G401 (cell line): ENCODE data around the gene NOP9. TPM values are rescaled to one million over a fixed set of nuclear protein-coding genes. Genes with fewer than 3 reads are reported as not detected.
A peak's percentile ranks its signal among the peaks of the same experiment; 100 is the strongest.

Source experiments
- DNase-seq: peaks from one replicate; pipeline ENCODE4 v3.0.0-alpha.2; 2015; ENCODE audit warnings: low spot score
- in situ Hi-C: cut with HindIII; loops from 2 replicates; pipeline ENCODE4 v1.10.0; 2016; ENCODE audit warnings: low sequenced_read_pairs, mixed read lengths
- total RNA-seq: library from RNA; depleted of rRNA; stranded (reverse); fragments of >200 nt; shearing (Covaris generic); gene quantifications from 2 replicates; pipeline ENCODE4 v1.2.3, GENCODE V29; 2014

Gene NOP9
- total RNA-seq, 1 experiment from 2014 or later, result 28.7 TPM

- in situ Hi-C loops, result no loop called here
- no peak for DNase-seq
Measured at GRCh38 chr14:24300326-24300980, 803 bp downstream of the NOP9 start.

GRCh38 chr14:24304019-24304387, 4.4 kb downstream of the NOP9 start:
- no peak for DNase-seq
- in situ Hi-C loops, result no loop called here

DNA sequence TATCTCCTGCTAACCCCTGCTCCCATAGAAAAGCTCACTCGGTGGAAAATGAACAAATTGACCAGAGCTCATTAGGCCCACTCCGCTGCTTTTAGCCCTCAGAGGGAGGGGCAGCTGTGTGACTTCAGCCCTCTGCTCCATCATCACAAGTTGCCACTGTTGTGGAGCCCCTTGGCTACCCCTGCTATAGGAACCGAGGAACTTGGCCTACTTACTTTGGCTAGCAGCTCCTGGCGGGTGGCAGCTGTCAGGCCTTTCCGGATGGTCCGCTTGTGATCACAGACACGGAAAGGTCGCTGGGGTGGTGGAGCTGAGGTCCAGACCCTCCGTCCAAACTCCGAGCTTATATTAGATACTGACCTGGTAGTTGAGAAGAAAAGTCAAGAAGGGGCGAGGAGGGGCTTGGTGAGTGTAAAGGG, 7.5 kb downstream of the NOP9 start:
- in situ Hi-C loops, result no loop called here
- no peak for DNase-seq

GRCh38 chr14:24307575-24308341, 8.1 kb downstream of the NOP9 start, which contains the start of gene CIDEB:
TSS of gene CIDEB (minus strand) at chr14:24307977. CDS start at chr14:24307858, 119 bp downstream.
- in situ Hi-C loops, result no loop called here
- peak; percentile 70 for DNase-seq

DNA sequence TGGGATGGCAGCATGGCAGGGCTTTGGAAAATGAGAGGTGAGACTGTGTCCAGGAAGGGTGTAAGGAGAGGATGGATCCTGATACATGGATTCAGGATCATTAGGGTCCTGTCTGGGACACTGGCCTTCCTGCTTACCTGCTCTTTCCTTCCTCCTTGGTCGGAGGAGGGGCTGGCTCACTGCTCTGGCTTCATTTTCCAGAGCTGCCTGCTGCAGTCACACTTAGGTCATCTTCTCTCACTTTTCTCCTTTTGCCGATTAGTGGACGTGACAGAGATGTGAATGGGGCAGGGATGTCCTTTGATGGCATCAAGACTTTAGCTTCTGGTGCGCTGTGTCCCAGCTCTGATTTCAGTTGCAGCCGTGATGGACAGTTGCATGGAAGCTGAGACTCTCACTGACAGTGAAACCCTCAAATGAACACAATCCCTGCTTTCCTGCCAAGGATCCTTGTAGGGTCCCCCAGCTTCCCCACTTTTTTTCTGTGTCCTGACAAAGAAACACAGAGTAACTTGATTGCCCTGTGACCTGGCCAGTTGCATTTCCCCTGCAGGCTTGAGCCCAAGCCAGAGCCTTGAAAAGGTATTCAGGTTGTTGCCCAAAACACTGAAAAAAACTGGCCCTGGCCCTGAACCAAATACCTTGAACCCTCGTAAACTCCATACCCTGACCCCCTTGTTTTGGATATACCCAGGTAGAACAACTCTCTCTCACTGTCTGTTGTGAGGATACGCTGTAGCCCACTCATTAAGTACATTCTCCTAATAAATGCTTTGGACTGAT, 8.9 kb downstream of the NOP9 start:
- in situ Hi-C loops, result no loop called here
- no peak for DNase-seq

- in situ Hi-C loops, result no loop called here
- DNase-seq, result no peak
Measured at GRCh38 chr14:24309538-24310264, 10.1 kb downstream of the NOP9 start, which contains the start of gene LTB4R2. TSS of gene LTB4R2 (plus strand) at chr14:24310140. CDS start at chr14:24310665, 525 bp downstream.

GRCh38 chr14:24310265-24310645, 10.6 kb downstream of the NOP9 start:
- in situ Hi-C loops, result no loop called here
- no peak for DNase-seq

GRCh38 chr14:24310646-24311604, 11.3 kb downstream of the NOP9 start, which contains the start of gene LTB4R:
TSS of gene LTB4R (plus strand) at chr14:24311502. CDS start at chr14:24315652, 4,150 bp downstream.
- peak; percentile 67 for DNase-seq
- in situ Hi-C loops, result no loop called here

- in situ Hi-C loops, result no loop called here
- DNase-seq, result peak; percentile 15
Measured at GRCh38 chr14:24311837-24312615, 12.4 kb downstream of the NOP9 start.

DNA sequence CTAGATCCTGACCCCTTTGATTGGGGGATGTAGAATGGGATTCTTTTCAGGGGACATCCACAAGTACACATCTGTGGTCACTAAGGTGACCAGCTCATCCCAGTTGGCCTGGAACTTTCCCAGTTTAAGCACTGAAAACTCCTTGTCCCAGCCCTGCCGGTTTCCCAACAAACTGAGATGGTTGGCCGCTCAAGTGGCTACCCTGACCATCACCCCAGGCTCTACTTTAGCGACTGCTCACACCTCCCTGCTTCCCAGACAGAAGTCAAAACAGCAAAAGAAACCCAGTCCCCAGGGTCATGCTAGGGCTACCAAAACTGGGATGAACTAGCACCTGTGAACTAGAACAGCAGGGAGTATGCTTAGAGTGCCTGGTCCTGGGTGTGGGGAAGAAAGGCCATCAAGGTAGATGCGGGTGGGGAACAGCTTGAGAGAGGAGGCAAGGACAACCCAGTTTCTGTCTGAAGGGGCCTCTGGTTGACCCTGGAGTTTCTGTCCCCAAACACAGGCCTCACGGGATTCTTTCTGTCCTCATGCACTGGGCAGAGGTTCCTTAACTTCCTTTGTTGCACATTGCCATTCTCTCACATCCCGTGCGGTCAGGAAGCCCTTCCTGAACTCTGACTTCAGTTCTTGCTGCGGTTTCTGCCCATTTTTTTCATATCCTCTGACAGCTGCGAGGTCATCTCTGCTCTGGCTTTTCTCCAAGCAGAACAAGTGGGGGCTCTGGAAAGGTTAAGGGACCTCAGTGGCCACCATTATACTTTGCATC, 13.3 kb downstream of the NOP9 start:
- DNase-seq, result no peak
- in situ Hi-C loops, result no loop called here

DNA sequence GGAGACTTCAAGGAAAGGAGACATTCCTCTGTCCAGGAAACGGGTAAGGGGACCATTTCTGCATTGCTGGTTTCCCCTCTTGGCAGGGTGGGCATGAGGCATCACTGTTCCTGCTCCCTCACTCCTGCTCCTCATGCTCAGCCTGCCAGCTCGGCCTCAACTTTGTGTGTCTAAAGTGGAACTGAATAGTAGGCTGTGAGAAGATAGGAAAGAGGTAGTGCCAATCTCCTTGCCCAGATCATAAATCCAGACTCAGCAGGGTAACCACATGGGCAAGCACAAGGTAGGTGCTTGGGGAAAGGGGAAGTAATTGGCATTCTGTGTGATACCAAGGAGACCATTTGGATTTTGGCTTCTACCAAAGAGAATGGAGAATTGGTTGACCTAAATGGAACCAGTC, 14.3 kb downstream of the NOP9 start:
- DNase-seq, result no peak
- in situ Hi-C loops, result no loop called here

GRCh38 chr14:24314377-24315193, 14.9 kb downstream of the NOP9 start:
- no peak for DNase-seq
- in situ Hi-C loops, result no loop called here

GRCh38 chr14:24315243-24315806, 15.7 kb downstream of the NOP9 start:
- in situ Hi-C loops, result no loop called here

GRCh38 chr14:24315807-24316596, 16.4 kb downstream of the NOP9 start:
- in situ Hi-C loops, result no loop called here
- DNase-seq, result no peak

More at GRCh38 chr14:24315243-24315806, 15.7 kb downstream of the NOP9 start:
- DNase-seq, result no peak

GRCh38 chr14:24316597-24316950, 16.9 kb downstream of the NOP9 start:
- no peak for DNase-seq
- in situ Hi-C loops, result no loop called here
